SK-N-SH (cell line): ENCODE data around the gene NR0B2.

Experiments
- CHD2 ChIP-seq: fragments of 150-350 bp; IDR thresholded peaks from 2 replicates; pipeline ENCODE4 v1.6.1; 2018; ENCODE audit warnings: low read length; ENCODE audit not compliant: partially characterized antibody
- CTCF ChIP-seq: fragments of 200-600 bp; sonication (generic); IDR thresholded peaks from 2 replicates; pipeline ENCODE4 v1.6.1; 2017; ENCODE audit warnings: antibody characterized with exemption, mild to moderate bottlenecking, moderate library complexity
- EP300 ChIP-seq, 2 experiments: IDR thresholded peaks; 2 replicates each; pipeline versions ENCODE4 v1.4.0 to v1.6.1; 2012; ENCODE audit warnings: borderline replicate concordance in 1 of 2, low read depth in 1 of 2, low read length in 1 of 2
- FOXM1 ChIP-seq: IDR thresholded peaks from 2 replicates; pipeline ENCODE4 v1.4.0; 2012; ENCODE audit warnings: low read depth, mild to moderate bottlenecking
- GABPA ChIP-seq: IDR thresholded peaks from 2 replicates; pipeline ENCODE4 v1.4.0; 2012; ENCODE audit warnings: low read depth, mild to moderate bottlenecking
- MEF2A ChIP-seq: IDR thresholded peaks from 2 replicates; pipeline ENCODE4 v1.4.0; 2012; ENCODE audit warnings: low read depth, borderline replicate concordance
- MXI1 ChIP-seq: IDR thresholded peaks from 2 replicates; pipeline ENCODE4 v1.6.1; 2012; ENCODE audit warnings: mild to moderate bottlenecking, low read depth, low read length, improper control_type of control experiment
- POLR2AphosphoS5 ChIP-seq: IDR thresholded peaks from 2 replicates; pipeline ENCODE4 v1.6.1; 2012; ENCODE audit warnings: low read depth, low read length
- RAD21 ChIP-seq: IDR thresholded peaks from 2 replicates; pipeline ENCODE4 v1.6.1; 2012; ENCODE audit warnings: mild to moderate bottlenecking, low read length
- REST ChIP-seq: IDR thresholded peaks from 2 replicates; pipeline ENCODE4 v1.6.1; 2012; ENCODE audit warnings: mild to moderate bottlenecking, low read depth, low read length, moderate library complexity
- USF1 ChIP-seq: IDR thresholded peaks from 2 replicates; pipeline ENCODE4 v1.4.0; 2012; ENCODE audit warnings: low read depth, borderline replicate concordance
- YY1 ChIP-seq: IDR thresholded peaks from 2 replicates; pipeline ENCODE4 v1.4.0; 2012; ENCODE audit warnings: low read depth, mild to moderate bottlenecking
- ZBTB33 ChIP-seq: IDR thresholded peaks from 2 replicates; pipeline ENCODE4 v1.4.0; 2012; ENCODE audit warnings: low read depth, borderline replicate concordance

- TF ChIP-seq RAD21: no peak
- TF ChIP-seq CTCF: no peak
- no peak for TF ChIP-seq POLR2AphosphoS5
- TF ChIP-seq REST: no peak
- no peak for TF ChIP-seq FOXM1
- no peak for TF ChIP-seq GABPA
- no peak for TF ChIP-seq EP300 (IDR thresholded peaks at IDR 0.05; ENCODE audit: borderline replicate concordance in 1 of 2, low read depth in 1 of 2, low read length in 1 of 2)
- TF ChIP-seq YY1: no peak
- no peak for TF ChIP-seq MXI1
- TF ChIP-seq ZBTB33: no peak
- TF ChIP-seq MEF2A: no peak
- TF ChIP-seq USF1: no peak
- no peak for TF ChIP-seq CHD2
Observed at GRCh38 chr1:26951216-26951615, 37.4 kb upstream of the NR0B2 start.
